HFF-Myc (cell line): ENCODE results near the gene GPN2.

ENCODE experiments used
- DNase-seq: peaks from one replicate; pipeline ENCODE4 v3.0.0-alpha.2; 2011; ENCODE audit warnings: low read depth; ENCODE audit errors: extremely low read depth
- H3K4me3 ChIP-seq: replicated peaks from 2 replicates; pipeline ENCODE4 v1.5.1; 2011; ENCODE audit warnings: low read depth, mild to moderate bottlenecking, control low read depth, low read length
- TF ChIP-seq, protein P1 (sequence below): IDR thresholded peaks from 2 replicates; pipeline ENCODE4 v1.5.1; 2012; ENCODE audit warnings: mild to moderate bottlenecking, low read depth, low read length, control low read depth; ENCODE audit errors: missing control alignments

GPN2 gene

DNA sequence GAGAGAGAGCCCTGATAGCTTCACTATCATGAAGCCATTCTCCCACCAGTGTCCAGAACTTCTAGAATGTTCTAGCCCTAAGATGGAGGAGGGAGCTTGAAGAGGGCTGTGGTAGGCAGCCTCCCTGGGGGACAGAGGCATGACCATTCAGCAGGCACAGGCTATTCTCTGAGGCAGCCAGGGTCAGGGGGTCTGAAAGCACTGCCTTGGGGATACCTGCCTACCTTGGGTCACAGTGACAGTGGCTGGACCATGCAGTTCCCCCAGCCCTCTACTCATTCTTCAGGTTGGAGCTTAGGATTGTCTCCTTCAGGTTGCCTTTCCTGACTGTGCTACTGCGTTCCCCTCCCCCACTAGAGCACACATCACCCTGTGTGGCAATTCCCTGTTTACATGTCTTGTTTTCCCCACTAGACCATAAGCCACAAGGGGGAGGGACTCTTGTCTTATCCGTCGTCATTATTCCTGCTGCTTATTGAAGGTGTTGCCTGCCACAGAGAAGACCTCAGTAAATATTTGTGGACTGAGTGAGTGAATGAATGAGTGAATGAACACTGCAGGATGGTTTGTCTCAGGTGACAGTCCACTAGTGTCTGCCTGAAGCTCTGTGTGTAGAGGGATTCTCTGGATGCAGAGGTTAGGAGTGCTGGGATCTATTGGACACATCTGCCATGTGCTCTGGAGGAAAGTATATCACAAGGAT is 58.4 kb downstream of the GPN2 start:
- TF ChIP-seq, protein P1, sequence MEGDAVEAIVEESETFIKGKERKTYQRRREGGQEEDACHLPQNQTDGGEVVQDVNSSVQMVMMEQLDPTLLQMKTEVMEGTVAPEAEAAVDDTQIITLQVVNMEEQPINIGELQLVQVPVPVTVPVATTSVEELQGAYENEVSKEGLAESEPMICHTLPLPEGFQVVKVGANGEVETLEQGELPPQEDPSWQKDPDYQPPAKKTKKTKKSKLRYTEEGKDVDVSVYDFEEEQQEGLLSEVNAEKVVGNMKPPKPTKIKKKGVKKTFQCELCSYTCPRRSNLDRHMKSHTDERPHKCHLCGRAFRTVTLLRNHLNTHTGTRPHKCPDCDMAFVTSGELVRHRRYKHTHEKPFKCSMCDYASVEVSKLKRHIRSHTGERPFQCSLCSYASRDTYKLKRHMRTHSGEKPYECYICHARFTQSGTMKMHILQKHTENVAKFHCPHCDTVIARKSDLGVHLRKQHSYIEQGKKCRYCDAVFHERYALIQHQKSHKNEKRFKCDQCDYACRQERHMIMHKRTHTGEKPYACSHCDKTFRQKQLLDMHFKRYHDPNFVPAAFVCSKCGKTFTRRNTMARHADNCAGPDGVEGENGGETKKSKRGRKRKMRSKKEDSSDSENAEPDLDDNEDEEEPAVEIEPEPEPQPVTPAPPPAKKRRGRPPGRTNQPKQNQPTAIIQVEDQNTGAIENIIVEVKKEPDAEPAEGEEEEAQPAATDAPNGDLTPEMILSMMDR: no peak
- H3K4me3 ChIP-seq: no peak overlapping the region
- no peak for DNase-seq

DNA sequence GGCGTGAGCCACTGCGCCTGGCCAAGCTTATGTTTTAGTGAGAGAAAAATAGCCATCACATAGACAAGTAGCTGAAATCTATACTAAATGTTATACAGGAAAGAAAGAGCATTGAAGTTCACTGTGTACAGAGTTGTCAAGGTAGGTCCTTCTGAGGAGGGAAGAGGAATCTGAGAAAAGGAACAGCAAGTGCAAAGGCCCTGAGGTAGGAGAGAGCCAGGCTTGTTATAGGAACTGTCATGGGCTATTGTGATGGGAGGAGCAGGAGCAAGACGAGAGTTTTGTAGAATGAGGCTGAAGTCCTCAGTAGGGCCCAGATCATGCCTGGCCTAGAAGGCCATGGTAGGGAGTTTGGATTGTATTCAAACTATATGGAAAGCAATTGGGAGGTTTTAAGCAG is 59.0 kb downstream of the GPN2 start:
- no peak for DNase-seq
- H3K4me3 ChIP-seq: no peak overlapping the region
- TF ChIP-seq, protein P1: no peak

DNA sequence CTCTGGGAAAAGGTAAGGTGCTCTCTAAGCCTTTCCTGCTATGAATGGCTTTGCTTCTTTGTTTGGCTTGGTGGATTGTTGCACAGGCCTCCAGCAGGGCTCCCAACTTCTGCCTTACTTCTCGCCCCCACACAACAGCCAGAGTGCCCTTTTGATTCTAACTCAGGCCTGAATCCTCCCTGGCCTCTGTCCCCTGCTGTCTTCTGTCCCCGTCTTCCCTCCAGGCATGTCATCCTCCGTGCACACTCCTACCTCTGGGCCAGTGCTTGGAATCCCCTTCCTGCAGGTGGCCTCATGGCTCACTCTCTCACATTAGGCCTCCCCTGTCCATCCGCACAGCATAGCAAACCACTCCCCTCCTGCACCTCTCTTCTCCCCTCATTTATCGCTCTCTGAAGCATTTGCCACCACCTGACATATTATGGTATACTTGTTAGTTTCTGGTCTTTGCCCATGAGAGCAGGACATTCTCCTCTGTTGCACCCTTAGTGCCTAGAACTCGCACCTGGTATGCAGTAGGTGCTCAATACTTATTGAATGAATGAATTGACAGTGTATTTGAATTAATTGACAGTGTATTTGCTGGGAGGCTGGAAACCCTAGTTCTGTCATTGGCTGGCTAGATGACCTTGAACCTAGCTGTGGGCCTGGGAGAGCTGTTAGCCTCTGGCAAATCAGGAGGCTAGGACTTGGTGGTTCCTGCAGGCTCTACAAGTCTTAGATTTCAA is 60.7 kb downstream of the GPN2 start:
- TF ChIP-seq, protein P1: no peak
- no peak for DNase-seq
- peak overlapping the region; percentile 66; the same call in 1 of the 2 replicates for H3K4me3 ChIP-seq

DNA sequence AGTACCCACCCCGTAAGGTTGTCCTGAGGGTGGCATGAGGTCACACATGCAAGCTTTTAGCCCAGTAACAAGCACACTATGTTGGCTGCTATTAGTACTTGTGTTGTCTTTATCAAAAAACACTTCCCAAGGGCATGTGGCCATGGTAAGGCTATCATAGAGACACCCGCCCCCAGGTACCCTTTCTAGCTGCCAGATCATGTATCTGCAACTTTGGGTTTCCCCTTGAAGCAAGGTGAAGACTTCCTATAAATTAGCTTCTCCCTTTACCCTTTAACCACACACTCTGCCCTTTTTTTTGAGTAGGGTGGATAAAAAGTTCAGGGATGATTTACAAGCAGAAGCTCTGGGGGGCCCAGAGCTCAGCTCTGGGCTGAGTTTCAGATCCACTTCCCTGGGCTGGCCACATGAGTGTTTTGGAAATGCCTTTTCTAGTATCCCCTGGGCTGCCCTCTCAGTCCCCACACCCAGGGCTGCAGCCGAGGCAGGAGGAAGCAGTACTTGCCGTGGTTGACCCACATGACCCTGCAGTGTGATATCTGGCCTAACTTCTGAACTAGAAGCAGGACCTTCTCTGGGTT is 61.6 kb downstream of the GPN2 start:
- no peak for DNase-seq
- TF ChIP-seq, protein P1: no peak
- peak overlapping the region; percentile 66 for H3K4me3 ChIP-seq

DNA sequence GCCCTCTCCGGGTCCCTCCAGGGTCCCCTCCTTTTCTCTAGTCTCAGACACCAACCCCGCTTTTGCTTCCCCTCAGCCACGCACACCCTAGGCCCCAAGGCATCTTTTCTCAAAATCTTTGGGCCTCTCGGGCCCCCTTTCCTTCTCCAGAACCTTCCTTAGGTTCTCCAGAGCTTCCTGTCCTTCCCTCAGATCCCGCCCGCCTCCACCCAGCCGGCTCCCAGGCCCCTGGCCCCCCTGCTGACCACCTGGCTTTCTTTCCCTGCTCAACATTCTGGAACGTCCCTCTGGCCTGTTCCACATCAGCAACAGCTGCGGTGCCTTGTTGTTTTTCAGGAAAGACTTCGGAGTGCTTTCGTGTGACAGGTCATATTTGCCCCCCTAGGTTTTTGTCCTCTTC is 62.4 kb downstream of the GPN2 start:
- no peak for DNase-seq
- peak overlapping the region; percentile 66 for H3K4me3 ChIP-seq
- TF ChIP-seq, protein P1: no peak

DNA sequence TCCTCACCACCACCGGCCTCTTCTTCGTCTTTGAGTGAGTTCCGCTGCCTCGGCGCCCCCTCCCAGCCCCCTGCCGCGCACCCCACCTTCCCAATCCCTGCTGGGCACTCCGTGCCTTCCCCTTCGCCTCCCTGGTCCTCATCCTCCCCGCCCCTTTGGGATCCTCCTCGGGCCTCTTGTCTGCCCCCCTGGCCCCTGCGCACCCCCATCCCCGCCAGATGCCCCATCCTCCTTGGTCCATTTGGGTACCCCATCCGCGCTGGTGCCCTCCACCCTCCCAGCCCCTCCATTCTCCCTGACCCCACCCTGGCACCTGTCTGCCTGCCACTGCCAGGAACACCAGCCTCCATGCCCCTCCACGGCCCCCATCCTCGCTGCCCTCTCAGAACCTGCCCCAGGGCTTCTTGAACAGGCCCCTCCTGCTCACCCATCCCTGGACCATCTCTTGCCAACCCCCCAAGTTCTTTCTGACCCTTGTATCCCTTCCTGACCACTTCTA is 62.9 kb downstream of the GPN2 start:
- DNase-seq: no peak
- TF ChIP-seq, protein P1: no peak
- peak overlapping the region; percentile 66 for H3K4me3 ChIP-seq
